HG03060 (cell line): ENCODE data around the gene LZTS2.

ENCODE experiments used
- ATAC-seq: cut with Tn5 transposase; IDR thresholded peaks from one replicate; pipeline ENCODE4 v1.9.1; 2021; ENCODE audit warnings: low read depth, moderate number of reproducible peaks; ENCODE audit not compliant: unreplicated experiment

The LZTS2 gene

DNA sequence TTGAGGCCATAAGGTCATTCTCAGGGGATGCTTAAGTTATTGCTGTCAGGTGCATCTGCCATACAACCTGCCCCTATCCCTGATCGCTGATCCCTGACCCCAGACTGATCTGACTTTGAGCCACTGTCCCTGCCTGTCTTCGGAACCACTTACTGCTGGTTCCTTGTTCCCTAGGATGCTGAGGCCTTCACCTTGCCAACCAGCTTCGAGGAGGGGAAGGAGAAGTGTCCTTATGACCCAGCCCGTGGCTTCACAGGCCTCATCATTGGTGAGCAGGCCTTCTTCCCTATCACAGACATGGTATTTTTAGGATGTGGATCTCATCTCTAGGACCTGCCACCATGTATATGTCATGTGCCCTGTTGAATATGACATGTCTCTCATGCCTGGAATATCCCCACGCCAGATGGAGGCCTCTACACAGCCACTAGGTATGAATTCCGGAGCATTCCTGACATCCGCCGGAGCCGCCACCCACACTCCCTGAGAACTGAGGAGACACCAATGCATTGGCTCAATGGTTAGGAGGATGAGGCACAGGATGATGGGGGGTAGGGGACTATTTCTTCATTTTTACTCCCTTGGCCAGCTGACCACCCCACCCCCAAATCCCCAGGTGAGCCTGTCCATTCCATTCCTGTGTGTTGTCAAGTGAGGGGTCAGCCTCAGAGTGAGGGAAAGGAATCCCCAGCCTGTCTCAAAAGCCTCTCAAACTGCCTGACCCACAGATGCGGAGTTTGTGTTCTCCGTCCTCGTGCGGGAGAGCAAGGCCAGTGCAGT lies 21.3 kb upstream of the LZTS2 start:
- ATAC-seq: no peak

DNA sequence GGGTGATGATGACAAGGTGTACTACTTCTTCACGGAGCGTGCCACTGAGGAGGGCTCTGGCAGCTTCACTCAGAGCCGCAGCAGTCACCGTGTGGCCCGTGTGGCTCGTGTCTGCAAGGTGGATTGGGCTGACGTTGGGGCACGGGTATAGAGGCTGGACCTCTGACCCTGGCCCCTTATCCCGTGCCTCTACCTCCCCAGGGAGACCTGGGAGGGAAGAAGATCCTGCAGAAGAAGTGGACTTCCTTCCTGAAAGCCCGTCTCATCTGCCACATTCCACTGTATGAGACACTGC lies 20.8 kb upstream of the LZTS2 start:
- ATAC-seq: no peak

DNA sequence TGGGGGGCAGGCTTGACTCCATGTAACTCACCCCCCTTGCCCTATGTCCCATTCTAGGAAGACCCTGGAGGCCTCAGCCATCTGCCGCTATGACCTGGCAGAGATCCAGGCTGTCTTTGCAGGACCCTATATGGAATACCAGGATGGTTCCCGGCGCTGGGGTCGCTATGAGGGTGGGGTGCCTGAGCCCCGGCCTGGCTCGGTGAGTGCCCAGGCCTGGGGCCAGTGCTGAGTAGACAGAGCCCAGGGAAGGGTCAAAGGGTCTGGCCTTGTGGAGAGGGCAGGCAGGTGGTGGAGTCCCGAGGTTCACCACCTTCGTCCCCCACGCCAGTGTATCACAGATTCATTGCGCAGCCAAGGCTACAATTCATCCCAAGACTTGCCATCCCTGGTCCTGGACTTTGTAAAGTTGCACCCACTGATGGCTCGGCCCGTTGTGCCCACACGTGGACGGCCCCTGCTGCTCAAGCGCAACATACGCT lies 19.8 kb upstream of the LZTS2 start:
- ATAC-seq: no peak

DNA sequence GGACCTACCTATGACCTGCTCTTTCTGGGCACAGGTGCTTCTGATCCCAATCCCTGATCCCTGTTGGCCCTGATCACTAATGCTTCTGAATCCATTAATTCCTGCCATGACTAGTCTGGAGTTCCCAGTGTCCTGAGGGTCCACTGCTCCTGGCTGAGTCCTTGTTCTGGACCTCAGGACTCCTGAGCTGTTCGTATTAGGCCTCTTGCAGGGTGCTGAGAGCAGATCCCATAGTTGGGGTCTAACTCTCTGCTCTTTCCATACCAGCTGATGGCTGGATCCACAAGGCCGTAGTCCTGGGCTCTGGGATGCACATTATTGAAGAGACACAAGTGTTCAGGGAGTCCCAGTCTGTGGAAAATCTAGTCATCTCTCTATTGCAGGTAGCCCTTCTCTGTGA lies 19.3 kb upstream of the LZTS2 start:
- ATAC-seq: no peak

DNA sequence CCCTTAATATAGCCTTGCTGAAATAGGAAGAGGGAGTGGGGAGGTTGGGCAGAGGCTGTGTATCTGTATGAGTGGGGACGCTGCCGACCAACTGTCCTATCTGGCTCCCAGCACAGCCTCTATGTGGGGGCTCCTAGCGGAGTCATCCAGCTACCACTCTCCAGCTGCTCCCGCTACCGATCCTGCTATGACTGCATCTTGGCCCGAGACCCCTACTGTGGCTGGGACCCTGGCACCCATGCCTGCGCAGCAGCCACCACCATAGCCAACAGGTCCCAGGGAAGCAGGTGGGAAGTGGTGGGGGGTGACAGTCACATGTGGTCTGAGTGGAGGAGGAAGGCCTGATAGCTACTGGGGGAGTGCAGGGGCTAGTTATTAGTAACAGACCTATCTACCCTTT lies 18.9 kb upstream of the LZTS2 start:
- no peak for ATAC-seq

DNA sequence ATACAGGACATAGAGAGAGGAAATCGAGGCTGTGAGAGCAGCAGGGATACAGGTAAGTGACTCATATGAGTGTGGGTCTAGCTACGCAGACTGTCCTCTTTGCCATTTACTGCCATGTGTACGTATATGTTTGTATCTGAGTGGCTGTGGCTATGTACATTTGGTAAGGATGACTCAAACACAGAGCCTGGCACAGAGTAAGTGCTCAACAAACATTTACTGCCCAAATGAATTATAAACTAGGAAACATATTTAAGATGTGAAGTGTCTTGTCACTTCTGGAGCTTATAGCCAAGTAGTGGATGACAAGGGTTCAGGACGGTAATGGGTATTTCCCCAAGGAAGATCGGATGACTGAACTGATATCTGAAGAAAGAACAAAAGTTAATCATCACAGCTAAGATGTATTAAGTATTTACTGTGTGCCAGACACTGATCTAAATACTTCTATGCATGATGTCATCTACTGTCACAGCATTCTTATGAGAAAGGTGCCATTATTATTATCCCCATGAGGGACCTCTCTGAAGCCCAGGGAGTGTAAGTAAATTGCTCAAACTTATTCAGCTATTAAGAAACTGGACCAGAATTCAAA lies 18.3 kb upstream of the LZTS2 start:
- no peak for ATAC-seq

DNA sequence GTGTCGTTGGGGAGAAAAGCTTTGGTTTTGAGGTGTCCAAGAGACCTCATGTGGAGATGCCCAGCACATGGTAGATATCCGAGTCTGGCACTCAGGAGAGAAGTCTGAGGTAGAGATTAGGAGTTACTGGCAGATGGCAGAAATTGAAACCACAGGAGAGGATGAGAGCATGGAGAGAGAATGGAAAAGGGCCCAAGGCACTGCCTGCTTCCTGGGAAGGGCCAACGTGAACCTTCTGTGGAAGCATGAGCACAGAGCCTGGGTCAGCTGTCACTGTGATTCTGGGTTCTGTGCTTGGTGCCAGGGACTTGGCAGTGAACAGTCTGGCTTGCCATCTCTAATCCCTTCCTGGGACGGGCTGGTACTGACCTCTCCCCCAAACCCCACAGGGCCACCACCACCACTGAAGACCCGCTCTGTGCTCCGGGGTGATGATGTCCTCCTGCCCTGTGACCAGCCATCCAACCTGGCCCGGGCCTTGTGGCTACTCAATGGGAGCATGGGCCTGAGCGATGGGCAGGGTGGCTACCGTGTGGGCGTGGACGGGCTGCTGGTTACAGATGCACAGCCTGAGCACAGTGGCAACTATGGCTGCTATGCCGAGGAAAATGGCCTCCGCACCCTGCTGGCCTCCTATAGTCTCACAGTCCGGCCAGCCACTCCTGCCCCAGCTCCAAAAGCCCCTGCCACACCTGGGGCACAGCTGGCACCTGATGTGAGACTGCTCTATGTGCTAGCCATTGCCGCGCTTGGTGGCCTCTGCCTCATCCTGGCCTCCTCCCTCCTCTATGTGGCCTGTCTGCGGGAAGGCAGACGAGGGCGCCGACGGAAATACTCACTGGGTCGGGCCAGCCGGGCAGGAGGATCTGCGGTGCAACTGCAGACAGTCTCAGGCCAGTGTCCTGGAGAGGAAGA lies 16.4 kb upstream of the LZTS2 start:
- ATAC-seq: no peak

DNA sequence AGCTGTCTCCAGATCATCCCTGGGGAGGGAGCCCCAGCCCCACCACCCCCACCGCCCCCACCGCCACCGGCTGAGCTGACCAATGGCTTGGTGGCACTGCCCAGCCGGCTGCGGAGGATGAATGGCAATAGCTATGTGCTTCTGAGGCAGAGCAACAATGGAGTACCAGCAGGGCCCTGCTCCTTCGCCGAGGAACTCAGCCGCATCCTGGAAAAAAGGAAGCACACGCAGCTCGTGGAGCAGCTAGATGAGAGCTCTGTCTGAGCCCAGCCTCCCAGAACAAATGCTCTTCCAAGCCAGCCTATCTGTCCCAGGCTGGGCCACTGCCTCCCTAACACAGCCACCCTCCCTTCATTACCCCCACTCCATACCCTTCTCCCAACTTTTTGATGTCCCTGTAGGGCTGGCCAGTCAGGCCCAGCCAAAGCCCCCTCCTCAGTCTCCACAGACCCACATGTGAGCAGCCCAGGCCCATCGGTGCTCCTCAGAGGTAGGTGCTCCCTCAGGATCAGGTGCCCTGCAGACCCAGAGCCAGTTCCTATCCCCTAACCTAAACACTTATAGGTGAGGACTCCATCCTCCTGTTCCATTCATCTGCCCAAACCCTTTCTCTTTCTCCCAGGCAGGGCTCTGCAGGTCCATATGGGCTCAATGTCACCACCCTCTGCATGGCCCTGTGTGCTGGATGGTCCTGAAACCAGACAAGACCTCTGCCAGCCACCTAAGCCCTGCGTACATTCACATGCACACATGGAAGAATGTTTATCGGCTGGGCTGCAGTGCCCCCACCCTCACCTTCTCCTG lies 15.5 kb upstream of the LZTS2 start:
- ATAC-seq: no peak

DNA sequence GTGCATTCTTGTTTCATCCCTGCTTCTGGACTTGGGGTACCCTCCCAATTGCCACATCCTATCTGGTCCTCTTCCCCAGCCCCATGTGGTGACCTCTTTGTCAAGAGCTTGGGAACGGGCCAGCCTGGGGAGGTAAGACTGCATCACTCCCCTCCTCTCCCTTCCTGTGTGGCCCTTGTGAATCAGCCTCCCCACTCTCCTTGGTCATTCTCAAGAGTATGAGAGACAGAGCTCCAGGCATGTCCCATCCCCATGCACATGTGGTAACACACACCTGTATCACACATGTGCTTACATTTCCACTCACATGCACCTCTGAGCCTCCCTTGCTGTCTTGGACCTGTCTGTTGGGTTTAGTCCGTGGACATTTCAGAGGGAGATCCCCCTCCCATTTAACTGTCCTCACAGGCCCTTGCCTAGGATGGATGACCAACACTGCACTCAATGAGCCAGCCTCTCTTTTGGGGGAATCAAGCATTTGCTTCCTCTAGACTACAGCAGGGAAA lies 14.9 kb upstream of the LZTS2 start:
- ATAC-seq: no peak

DNA sequence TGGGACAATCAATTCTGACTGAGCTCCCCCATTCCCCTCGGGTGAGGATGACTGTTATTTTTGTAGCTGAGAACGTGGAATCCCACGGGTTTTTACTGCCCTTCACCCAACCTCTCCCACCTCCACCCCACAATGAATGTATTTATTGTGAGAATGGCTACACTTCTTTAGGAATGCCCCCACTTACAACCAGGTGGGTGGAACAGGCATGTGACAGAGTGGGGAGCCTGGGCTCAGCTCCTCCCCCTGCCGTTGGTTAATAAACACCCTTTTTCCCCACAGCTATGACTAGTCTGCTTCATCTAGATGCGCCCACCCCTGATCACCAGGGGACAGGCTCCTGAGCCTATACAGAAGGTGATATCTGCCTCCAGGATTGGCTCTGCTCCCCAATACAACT lies 14.3 kb upstream of the LZTS2 start:
- ATAC-seq: no peak

DNA sequence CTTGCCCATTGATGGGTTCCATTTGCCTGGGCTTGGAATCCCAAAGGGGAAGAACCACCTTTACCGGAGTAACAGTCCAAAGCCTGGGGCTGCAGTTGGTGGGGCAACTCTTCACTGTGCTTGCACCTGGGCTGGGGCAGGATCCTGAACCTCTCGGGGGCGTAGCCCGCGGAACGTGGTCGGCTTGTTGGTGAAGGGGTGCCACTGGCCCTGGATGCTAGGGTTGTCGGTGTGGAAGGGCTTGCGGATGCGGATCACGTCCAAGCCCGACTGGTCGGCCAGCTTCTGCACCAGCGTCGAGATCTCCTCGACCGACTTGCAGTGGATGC lies 13.0 kb upstream of the LZTS2 start:
- no peak for ATAC-seq

DNA sequence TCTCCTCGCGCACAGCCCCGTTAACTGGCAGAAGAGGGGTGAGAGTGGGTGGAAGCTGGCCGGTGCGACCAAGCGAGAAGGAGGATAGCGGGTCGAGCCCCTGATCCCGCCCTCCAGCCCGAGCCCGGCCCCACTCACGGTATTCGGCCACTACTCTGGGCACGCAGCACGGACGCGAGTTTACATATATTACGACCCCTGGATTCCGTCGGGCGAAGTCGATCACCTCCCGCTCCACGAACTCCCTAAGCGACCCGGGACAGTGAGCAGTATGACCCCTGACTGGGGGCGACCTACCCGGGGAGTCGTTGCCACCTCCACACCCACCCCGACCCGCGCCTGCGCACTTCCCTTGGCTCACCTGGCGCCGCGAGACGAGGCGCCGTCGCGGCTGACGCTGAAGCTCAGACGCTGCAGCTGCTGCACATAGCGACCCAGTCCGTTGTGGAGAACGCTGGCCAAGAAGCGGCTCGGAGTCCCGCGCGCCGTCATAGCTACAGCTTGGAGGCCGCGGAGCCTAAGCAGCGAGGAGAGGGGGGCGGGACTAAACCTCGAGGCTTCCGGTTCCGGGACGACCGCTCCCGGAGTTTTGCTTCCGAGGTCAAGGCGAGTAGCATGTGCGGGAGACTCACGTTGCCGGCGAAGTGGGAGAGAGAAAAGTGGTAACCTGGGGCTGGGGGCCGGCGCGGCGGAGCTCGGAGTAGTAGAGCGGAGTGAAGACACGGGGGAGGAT lies 12.5 kb upstream of the LZTS2 start, which contains the start of the genes MRPL43 and TWNK:
MRPL43 (minus strand) TSS at position 546 of the 733 bp plus-strand sequence; CDS start at position 492, 54 bp downstream.
TWNK (plus strand) TSS at position 592 of the 733 bp plus-strand sequence. CDS start 668 bp downstream, outside the sequence.
- ATAC-seq: no peak

DNA sequence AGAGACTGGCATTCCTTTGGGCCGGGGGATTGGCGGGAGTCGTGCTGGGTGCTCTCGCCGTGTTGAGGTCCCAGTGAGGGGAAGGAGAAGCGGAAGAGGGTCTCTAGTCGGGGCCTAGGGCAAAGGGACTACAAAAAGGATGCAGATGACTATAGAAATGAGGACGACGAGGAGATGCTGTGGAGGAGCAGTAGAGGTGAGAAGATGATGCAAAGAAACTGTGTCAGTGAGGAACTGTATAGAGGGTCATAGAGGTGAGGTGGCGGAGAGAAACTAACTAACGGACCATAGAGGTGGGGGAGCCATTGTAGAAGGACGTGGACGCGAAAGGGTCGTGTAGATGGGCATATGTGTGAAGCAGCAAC lies 11.9 kb upstream of the LZTS2 start:
- ATAC-seq: no peak

DNA sequence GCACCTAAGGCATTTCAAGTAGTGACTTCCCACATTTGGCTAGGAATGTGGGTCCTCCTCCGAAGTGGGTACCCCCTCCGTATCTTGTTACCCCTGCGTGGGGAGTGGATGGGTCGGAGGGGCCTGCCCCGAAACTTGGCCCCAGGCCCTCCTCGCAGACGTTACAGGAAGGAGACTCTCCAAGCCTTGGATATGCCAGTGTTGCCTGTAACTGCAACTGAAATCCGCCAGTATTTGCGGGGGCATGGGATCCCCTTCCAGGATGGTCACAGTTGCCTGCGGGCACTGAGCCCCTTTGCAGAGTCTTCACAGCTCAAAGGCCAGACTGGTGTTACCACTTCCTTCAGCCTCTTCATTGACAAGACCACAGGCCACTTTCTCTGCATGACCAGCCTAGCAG lies 11.4 kb upstream of the LZTS2 start:
- ATAC-seq: no peak

DNA sequence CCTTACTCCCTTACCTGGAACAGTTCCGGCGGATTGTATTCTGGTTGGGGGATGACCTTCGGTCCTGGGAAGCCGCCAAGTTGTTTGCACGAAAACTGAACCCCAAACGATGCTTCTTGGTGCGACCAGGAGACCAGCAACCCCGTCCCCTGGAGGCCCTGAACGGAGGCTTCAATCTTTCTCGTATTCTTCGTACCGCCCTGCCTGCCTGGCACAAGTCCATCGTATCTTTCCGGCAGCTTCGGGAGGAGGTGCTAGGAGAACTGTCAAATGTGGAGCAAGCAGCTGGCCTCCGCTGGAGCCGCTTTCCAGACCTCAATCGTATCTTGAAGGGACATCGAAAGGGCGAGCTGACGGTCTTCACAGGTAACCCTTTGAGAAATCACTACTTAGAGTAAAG lies 10.5 kb upstream of the LZTS2 start:
- no peak for ATAC-seq

DNA sequence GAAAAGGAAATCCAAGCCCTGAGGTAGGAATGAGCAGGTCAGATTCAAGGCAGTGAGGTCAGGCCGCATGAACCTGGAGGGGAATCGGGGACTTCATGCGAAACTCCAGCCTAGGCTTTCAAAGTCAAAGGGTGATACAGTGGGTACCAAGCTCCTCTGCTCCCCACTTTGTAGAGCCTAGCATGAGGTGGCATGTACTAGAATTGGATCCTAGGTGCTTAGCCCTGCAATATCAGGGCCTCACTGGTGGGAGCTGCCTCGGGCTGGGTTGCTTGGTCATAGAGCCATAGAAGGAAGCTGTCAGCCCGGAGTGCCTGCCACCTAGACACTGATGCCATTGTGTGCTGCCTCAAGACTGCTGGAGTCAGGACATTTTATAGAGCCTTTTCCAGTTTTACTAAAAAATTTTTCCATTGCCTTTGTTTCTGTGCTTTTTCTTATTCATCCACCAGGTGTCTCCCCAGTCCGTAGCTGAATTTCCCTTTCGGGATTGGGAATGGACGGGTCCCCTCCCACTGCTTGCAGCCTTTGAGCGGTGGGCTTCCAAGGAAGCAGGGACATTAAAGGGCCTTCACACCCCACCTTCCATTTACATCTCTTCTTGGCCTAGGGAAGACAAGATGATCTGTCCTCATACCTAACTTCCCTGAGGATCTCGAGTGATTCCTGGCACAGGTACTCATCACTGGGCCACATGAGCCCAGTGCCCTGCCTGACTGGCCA lies 5.5 kb upstream of the LZTS2 start:
- no peak for ATAC-seq

DNA sequence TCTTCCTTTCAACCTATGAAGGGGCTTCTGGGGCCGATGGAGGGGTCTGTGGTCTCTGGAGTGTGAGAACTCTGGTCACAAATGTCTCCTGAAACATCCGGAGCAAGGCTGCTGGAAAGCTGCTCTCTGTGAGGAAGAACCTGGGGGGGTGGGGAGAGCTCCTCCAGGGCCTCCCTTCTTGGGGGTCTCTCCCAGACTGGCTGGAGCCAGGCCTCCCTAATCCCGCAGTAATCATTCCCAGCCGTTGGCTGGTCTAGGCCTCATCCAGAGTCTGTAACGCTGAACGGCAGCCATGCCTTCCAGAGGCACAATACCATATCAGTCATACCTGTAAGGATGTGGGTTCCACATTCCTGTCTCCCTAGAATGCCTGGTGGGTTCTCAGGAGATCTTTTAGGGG lies 4.4 kb upstream of the LZTS2 start:
- ATAC-seq: no peak

DNA sequence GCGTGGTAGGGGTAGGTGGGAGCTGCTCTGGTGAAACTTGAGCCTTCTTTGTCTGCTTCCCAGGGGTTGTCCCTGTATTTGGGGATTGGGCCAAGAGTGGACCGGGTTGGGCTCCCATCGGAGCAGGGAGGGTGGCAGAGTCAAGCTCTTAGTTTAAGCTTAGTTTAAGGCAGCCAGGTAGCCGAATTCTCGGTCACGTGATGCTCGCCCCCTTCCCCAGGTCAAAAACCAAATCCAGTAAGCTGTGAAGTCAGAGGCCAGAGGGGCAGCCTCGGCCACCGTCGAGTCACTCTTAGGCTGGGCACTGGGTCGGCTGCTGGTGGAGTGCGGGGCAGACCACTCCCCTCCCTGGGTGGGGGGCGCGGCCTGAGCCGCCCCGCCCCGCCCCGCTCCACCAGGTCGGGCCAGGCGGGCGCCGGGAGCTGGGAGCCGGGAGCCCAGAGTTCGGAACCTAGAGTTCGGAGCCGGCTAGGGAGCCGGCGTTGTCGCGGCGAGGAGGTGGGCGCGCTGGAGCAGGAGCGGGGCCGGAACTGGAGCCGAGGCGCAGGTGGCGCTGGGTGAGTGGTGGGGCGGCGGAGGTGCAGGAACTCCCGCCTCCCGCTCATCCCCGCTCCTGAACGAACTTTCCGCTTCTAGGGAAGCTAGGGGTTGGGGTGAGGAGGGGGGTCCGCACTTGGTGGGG lies 2.8 kb upstream of the LZTS2 start:
- no peak for ATAC-seq
